GM19395 (cell line): ENCODE measurements around the gene HEBP2.

Experiments
- ATAC-seq: cut with Tn5 transposase; IDR thresholded peaks from one replicate; pipeline ENCODE4 v1.9.1; 2021; ENCODE audit warnings: mild to moderate bottlenecking, moderate library complexity; ENCODE audit not compliant: unreplicated experiment

The HEBP2 gene

GRCh38 chr6:138397128-138398122, 6.6 kb upstream of the HEBP2 start:
- no peak for ATAC-seq

GRCh38 chr6:138400326-138400725, 3.7 kb upstream of the HEBP2 start:
- no peak for ATAC-seq

- ATAC-seq = no peak
Measured at GRCh38 chr6:138401960-138402837, 1.8 kb upstream of the HEBP2 start.

DNA sequence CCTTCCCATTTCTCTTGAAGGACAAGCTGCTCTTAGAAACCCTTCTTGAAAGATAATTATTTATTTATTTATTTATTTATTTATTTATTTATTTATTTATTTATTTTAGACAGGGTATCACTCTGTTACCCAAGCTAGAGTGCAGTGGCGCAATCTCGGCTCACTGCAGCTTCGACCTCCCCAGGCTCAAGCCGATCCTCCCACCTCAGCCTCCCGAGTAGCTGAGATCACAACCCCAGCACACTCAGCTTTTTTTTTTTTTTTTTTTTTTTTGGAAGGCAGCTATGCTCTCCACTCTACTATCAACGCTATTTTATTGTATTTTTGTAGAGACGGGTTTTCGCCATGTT, 1.2 kb upstream of the HEBP2 start:
- no peak for ATAC-seq

GRCh38 chr6:138403324-138403800, 661 bp upstream of the HEBP2 start:
- ATAC-seq = peak; percentile 17

- no peak for ATAC-seq
Measured at GRCh38 chr6:138404666-138405337, 779 bp downstream of the HEBP2 start.

DNA sequence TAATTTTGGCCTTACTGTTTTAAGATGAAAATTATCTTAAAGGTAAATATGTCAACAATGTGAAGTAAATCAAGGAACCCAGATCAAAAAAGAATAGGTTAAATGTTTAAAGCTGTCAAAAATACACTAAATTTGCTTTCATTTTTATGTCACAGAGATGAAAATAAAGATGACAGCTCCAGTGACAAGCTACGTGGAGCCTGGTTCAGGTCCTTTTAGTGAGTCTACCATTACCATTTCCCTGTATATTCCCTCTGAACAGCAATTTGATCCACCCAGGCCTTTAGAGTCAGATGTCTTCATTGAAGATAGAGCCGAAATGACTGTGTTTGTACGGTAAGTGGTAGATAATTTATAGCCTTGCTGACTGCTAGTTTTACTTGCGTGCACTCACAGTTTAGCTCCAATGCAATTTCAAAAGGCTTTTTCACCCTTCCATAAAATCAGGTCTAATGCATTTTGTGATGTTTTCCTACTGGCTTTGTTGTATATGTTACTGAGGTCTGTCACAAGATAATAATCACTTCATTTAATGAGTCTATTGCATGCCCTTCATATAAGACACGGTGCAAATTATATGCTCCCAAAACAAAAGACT, 1.9 kb downstream of the HEBP2 start:
- no peak for ATAC-seq

DNA sequence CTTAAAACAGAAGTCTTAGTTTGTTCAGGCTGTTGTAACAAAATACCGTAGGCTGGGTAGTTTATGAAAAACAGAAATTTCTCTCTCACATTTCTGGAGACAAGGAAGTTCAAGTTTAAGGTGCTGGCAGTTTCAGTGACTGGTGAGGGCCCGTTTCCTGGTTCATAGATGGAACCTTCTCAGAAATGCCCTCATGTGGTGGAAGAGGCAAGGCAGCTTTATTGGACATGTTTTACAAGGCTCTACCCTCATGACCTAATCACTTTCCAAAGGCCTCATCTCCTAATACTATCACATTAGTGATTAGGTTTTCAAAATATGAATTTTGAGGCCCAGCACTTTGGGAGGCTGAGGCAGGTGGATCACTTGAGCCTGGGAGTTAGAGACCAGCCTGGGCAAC, 2.4 kb downstream of the HEBP2 start:
- no peak for ATAC-seq

- ATAC-seq = no peak
Measured at GRCh38 chr6:138410048-138410735, 6.2 kb downstream of the HEBP2 start.

DNA sequence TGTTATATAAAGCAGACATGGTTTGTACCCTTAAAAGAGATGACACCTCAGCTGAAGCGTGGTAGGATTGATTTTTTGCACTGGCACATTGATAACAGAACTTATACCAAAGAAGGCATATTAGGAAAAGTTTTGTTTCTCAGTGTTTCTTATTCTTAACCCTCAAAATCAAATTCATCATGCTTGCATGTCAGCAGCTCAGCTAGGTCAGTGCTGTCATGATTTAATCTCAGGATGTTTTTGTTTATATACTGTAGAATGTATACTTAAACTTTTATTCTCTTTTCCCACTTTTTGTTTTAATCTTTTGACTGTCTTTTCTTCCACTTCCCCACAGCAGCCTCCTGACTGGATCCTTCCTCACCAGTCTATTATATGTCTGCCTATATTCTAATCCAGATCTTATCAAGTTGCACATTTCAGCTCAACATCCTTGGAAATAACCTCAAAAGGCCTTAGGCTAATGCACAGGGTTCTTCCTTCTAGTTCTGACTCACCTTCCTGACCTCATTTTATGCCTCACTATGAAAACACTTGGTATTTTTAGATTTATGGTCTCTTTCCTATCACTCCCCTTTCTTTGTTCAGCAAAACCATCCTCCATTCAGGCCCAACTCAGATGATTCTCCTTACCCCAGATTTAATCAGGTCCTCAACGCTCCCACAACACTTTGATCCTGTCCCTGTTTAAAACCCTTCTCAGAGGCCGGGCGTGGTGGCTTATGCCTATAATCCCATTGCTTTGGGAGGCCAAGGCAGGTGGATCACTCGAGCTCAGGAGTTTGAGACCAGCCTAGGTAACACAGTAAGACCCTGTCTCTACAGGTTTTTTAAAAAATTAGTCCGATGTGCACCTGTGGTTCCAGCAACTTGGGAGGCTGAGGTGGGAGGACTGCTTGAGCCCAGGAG, 7.2 kb downstream of the HEBP2 start:
- peak; percentile 70 for ATAC-seq

- ATAC-seq = no peak
Measured at GRCh38 chr6:138415125-138415524, 11.1 kb downstream of the HEBP2 start.

DNA sequence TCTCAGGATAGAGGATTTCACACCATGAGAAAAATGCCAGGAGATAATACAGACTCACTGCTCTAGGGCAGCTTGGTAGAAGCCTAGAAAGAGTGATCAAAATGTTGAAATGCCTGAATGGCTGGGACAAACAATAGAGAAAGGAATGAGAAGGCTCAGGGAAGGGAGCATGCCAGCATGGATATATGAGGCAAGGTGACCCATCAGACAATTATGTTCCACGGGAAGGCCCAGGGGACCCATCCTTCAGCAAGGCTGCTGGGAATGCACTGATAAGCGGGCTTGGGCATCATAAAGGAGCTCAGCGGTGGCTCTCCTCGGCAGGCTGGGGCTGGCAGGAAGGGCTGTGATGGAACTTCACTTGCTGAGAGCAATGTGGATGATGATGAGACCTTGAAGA, 12.2 kb downstream of the HEBP2 start:
- no peak for ATAC-seq

DNA sequence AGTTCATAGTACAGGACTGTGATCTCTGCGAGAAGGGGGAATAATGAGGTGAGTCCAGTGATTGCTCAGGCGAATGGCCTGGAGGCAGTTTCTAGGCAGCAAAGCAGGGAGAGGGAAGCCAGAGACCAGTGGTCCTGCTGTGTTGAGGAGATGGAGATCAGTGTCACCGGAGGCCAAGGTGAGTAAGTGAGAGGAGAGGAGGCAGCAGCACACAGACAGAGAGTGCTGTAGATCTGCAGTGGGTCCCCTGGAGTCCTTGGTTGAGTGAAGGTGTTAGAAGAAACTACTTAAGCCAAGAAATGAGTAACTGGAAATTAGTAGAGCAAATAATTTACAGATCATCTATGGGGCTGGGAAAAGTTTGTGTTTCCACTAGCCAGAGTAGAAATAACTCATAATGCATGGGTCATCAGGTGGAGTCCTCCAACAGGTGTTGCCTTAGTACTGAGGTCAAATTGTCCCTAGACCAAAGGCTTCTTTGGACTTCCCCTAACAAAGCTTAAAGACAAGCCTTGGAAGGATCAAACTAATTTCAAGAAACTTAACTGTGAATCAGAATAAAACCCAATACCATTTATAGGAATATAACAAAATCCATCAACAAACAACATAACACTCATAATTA, 13.6 kb downstream of the HEBP2 start:
- no peak for ATAC-seq

DNA sequence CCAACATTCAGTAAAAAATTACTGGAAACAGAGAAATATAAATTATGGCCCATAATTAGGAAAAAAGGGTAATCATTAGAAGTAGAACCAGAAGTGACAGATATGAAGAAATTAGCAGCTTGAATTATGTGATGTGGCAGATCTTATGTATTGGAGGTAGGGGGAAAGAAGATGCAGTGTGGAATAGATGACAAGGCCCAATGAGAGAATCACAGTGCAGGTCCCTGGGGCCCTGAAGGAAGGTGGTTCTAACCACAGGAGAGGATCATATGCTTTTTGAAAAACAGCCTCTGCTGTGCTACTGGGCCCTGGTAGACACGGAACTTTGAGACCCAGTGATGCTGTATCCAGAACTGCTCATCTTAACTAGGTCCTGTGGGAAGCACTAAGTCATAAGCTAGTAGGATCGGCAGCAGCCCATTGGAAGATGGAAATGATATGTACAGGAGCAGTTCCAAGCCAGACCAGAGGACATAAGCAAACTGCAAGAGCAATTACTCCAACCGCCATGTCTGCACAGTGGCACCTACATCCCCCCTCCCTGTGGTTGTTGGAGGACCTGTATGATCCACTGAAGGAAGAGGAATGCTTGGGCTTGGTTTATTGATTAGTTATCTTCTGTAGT, 14.2 kb downstream of the HEBP2 start:
- no peak for ATAC-seq

GRCh38 chr6:138419766-138420165, 15.7 kb downstream of the HEBP2 start:
- no peak for ATAC-seq

DNA sequence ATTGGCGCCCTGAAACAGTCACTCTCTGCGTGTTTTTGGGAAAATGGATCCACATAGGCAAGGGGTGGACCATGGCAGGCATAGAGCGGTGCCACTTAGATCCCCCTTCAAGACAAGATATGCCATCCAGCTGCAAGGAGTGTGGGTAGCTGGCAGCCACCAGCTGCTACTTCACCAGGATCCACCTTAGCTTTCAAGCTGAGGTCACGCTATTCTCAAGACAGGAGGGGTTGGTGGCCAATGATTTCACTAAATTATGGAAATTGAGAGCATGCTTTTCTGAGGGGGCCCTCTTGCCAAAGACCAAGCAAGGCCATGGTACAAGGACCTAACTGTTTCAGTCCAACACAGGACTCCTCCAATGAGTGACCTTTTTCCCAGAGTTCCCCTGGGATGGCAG, 16.3 kb downstream of the HEBP2 start:
- no peak for ATAC-seq

GRCh38 chr6:138421089-138421488, 17.1 kb downstream of the HEBP2 start:
- no peak for ATAC-seq

- no peak for ATAC-seq
Measured at GRCh38 chr6:138421608-138422007, 17.6 kb downstream of the HEBP2 start.
